Central memory CD8-positive, alpha-beta T cell (primary cell): ENCODE measurements around the gene VPS29.
A peak's percentile ranks its signal among the peaks of the same experiment; 100 is the strongest.

Source experiments
- ATAC-seq: fragments of 150-1000 bp; cut with Tn5 transposase; replicated peaks from 2 replicates; pipeline ENCODE4 v1.10.0; 2022; ENCODE audit warnings: mild to moderate bottlenecking, moderate FRiP score, moderate number of reproducible peaks; ENCODE audit not compliant: poor library complexity, severe bottlenecking; ENCODE audit errors: extremely low read depth
- DNase-seq, 2 donors: peaks; one replicate each; pipeline ENCODE4 v3.0.0; 2021; ENCODE audit warnings: low spot score in 2 of 2
- H3K27ac Mint-ChIP-seq: one replicate; pipeline ENCODE4 v1.8.0; 2022; ENCODE audit warnings: low read depth, mild to moderate bottlenecking, moderate library complexity, mixed read lengths
- H3K27me3 Mint-ChIP-seq: one replicate; pipeline ENCODE4 v1.8.0; 2022; ENCODE audit warnings: mixed read lengths
- H3K36me3 Mint-ChIP-seq: one replicate; pipeline ENCODE4 v1.8.0; 2022; ENCODE audit warnings: mild to moderate bottlenecking, moderate library complexity, mixed read lengths; ENCODE audit not compliant: insufficient read depth
- H3K4me1 Mint-ChIP-seq: one replicate; pipeline ENCODE4 v1.8.0; 2022; ENCODE audit warnings: mixed read lengths
- H3K4me3 Mint-ChIP-seq: one replicate; pipeline ENCODE4 v1.8.0; 2022; ENCODE audit warnings: mild to moderate bottlenecking, moderate library complexity, mixed read lengths
- H3K9me3 Mint-ChIP-seq: one replicate; pipeline ENCODE4 v1.8.0; 2022; ENCODE audit warnings: mixed read lengths

VPS29 gene

GRCh38 chr12:110458756-110459155 is 43.2 kb downstream of the VPS29 start:
- DNase-seq (no peak), ATAC-seq (no peak)
- Mint-ChIP-seq H3K27ac (no peak overlapping the region), H3K4me3 (no peak overlapping the region), H3K27me3 (no peaks in the 10 kb centered on the region), H3K9me3 (no peaks in the 10 kb centered on the region), H3K36me3 (peaks cover 34% of the 10 kb centered on the region), H3K4me1 (peaks cover 7% of the 10 kb centered on the region)

- DNase-seq (no peak), ATAC-seq (no peak)
- peaks cover 42% of the 10 kb centered on the region for H3K36me3 Mint-ChIP-seq
- no peak overlapping the region for H3K4me3 Mint-ChIP-seq
- peaks cover 22% of the 10 kb centered on the region for H3K4me1 Mint-ChIP-seq
- H3K27me3 Mint-ChIP-seq: no peaks in the 10 kb centered on the region
- H3K27ac Mint-ChIP-seq: no peak overlapping the region
- H3K9me3 Mint-ChIP-seq: no peaks in the 10 kb centered on the region
Measured at GRCh38 chr12:110453569-110454296, 48.2 kb downstream of the VPS29 start.

GRCh38 chr12:110451263-110451662 is 50.6 kb downstream of the VPS29 start:
- DNase-seq (no peak), ATAC-seq (no peak)
- no peaks in the 10 kb centered on the region for H3K9me3 Mint-ChIP-seq
- H3K4me3 Mint-ChIP-seq: peak overlapping the region; percentile 100
- no peaks in the 10 kb centered on the region for H3K27me3 Mint-ChIP-seq
- H3K4me1 Mint-ChIP-seq: peaks cover 37% of the 10 kb centered on the region
- peak overlapping the region; percentile 100 for H3K27ac Mint-ChIP-seq
- peaks cover 51% of the 10 kb centered on the region for H3K36me3 Mint-ChIP-seq

GRCh38 chr12:110449799-110450497 is 52.0 kb downstream of the VPS29 start, which contains the start of gene ARPC3:
ARPC3 (minus strand) TSS chr12:110450337; CDS start chr12:110450260, 77 bp downstream.
- peak; percentile 97 for ATAC-seq
- Mint-ChIP-seq H3K27me3 (no peaks in the 10 kb centered on the region), H3K27ac (peak within 1 kb of the TSS; percentile 100), H3K4me3 (peak within 1 kb of the TSS; percentile 100), H3K4me1 (peaks cover 44% of the 10 kb centered on the region), H3K36me3 (peaks cover 60% of the 10 kb centered on the region), H3K9me3 (no peaks in the 10 kb centered on the region)
- DNase-seq: peak; percentile 90 to 92

- no peak overlapping the region for H3K4me3 Mint-ChIP-seq
- no peak for ATAC-seq
- DNase-seq: no peak
- peak overlapping the region; percentile 82 for H3K27ac Mint-ChIP-seq
- no peaks in the 10 kb centered on the region for H3K27me3 Mint-ChIP-seq
- H3K9me3 Mint-ChIP-seq: no peaks in the 10 kb centered on the region
- H3K4me1 Mint-ChIP-seq: peaks cover 34% of the 10 kb centered on the region
- H3K36me3 Mint-ChIP-seq: peaks cover 79% of the 10 kb centered on the region
Measured at GRCh38 chr12:110444455-110444854, 57.5 kb downstream of the VPS29 start.
